Measurements from ENCODE around the gene LSP1.

DNA sequence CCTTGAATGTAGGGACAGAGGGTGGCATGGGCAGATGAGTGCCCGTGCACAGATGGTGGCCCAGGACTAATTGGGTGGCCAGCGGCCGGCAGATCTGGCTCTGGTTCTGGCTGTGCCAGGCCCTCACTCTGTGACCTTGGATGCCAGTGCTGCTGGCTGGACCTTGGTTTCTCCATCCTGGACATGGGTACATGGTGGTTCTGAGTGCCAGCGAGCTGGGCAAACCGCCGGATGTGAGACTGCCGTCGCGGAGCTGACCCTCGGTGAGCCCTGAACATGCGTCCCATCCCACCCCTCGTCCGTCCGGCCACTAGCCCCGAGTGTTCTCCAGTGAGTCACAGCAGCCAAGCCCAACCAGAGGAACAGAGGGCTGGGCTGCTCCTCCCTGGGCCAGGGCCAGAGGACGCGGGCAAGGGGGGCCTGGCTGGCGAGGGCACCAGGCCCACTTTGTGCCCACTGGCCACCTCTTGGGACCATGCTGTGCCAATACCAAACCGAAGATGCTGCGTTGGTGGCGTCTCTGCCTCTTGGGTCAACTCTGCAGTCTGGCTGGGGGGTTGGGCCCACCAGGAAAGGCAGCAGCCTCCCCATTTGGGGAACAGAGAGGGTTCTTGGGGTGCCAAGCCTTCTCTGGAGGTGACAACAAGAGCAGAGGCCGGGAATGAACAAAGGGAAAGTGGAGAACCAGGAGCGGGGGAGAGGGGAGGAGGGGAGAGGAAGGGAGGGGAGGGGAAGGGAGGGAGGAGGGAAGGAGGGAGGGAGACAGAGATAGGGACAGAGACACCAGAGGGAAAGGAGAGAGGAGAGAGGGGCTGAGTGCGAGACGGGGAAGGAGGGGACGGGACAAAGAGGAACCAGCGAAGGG lies 10.7 kb downstream of the LSP1 start:
- TF ChIP-seq, protein P1, sequence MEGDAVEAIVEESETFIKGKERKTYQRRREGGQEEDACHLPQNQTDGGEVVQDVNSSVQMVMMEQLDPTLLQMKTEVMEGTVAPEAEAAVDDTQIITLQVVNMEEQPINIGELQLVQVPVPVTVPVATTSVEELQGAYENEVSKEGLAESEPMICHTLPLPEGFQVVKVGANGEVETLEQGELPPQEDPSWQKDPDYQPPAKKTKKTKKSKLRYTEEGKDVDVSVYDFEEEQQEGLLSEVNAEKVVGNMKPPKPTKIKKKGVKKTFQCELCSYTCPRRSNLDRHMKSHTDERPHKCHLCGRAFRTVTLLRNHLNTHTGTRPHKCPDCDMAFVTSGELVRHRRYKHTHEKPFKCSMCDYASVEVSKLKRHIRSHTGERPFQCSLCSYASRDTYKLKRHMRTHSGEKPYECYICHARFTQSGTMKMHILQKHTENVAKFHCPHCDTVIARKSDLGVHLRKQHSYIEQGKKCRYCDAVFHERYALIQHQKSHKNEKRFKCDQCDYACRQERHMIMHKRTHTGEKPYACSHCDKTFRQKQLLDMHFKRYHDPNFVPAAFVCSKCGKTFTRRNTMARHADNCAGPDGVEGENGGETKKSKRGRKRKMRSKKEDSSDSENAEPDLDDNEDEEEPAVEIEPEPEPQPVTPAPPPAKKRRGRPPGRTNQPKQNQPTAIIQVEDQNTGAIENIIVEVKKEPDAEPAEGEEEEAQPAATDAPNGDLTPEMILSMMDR (IDR thresholded peaks at IDR 0.05): no peak
- peak; percentile 7 for TF ChIP-seq POLR2AphosphoS5 (IDR thresholded peaks at IDR 0.05)
